Panc1 (cell line): ENCODE results near the gene AGPAT4.
"Not testable (repeated sequence)": the region's sequence is repeated elsewhere in the genome, so short reads cannot be mapped to it uniquely, and the experiment has no call there.

ENCODE experiments used
- POLR2AphosphoS5 ChIP-seq: IDR thresholded peaks from 2 replicates; pipeline ENCODE4 v1.6.1; 2012; ENCODE audit warnings: mild to moderate bottlenecking, low read depth, low read length, moderate library complexity
- SIN3A ChIP-seq: IDR thresholded peaks from 2 replicates; pipeline ENCODE4 v1.6.1; 2012; ENCODE audit warnings: low read depth, mild to moderate bottlenecking, low read length, moderate library complexity, borderline replicate concordance; ENCODE audit not compliant: insufficient read depth
- TF ChIP-seq, protein P1 (sequence below): fragments of 450-650 bp; IDR thresholded peaks from 2 replicates; pipeline ENCODE4 v1.5.1; 2017; ENCODE audit warnings: mild to moderate bottlenecking
- TF ChIP-seq, protein P2 (sequence below), 2 experiments: IDR thresholded peaks; 2 replicates each; pipeline ENCODE4 v1.6.1; 2011 to 2012; ENCODE audit warnings: low read depth in 2 of 2, control low read depth in 1 of 2, low read length in 1 of 2, mild to moderate bottlenecking in 1 of 2, moderate library complexity in 1 of 2; ENCODE audit not compliant: insufficient read depth in 1 of 2

DNA sequence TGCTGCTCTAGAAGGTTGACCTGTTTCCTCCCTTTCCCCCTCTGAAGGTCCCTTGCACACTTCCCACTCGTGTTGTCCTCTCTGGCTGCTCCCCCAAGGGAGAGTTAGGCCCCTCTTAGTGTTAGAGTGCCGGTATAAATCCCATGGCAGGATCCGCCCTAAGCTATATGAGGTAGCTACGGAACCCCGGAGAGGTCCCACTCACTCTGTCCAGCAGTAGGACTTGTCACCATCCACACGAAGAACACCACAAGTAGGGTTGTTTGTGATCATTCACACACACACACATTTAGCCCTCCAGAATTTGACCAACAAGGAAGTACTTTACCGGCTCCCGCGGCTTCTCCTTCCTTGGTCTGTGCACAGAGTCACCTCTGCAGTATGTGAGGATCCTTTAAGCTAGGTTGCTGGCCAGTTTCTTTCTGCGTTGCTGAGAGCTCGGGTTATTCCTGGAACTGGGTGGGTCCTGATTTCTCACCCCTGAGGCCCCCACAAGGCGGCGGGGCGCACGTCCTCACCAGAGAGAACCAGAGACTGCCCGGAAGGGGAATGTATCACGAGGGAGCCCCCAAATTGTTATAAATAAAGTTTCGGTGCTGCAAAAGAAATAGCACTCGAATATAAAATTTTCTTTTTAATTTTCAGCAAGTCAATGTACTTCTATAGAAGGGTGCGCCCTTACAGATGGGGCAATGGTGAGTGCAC, 40.8 kb upstream of the AGPAT4 start:
- TF ChIP-seq, protein P1, sequence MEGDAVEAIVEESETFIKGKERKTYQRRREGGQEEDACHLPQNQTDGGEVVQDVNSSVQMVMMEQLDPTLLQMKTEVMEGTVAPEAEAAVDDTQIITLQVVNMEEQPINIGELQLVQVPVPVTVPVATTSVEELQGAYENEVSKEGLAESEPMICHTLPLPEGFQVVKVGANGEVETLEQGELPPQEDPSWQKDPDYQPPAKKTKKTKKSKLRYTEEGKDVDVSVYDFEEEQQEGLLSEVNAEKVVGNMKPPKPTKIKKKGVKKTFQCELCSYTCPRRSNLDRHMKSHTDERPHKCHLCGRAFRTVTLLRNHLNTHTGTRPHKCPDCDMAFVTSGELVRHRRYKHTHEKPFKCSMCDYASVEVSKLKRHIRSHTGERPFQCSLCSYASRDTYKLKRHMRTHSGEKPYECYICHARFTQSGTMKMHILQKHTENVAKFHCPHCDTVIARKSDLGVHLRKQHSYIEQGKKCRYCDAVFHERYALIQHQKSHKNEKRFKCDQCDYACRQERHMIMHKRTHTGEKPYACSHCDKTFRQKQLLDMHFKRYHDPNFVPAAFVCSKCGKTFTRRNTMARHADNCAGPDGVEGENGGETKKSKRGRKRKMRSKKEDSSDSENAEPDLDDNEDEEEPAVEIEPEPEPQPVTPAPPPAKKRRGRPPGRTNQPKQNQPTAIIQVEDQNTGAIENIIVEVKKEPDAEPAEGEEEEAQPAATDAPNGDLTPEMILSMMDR = not testable (repeated sequence)
- TF ChIP-seq, protein P2, sequence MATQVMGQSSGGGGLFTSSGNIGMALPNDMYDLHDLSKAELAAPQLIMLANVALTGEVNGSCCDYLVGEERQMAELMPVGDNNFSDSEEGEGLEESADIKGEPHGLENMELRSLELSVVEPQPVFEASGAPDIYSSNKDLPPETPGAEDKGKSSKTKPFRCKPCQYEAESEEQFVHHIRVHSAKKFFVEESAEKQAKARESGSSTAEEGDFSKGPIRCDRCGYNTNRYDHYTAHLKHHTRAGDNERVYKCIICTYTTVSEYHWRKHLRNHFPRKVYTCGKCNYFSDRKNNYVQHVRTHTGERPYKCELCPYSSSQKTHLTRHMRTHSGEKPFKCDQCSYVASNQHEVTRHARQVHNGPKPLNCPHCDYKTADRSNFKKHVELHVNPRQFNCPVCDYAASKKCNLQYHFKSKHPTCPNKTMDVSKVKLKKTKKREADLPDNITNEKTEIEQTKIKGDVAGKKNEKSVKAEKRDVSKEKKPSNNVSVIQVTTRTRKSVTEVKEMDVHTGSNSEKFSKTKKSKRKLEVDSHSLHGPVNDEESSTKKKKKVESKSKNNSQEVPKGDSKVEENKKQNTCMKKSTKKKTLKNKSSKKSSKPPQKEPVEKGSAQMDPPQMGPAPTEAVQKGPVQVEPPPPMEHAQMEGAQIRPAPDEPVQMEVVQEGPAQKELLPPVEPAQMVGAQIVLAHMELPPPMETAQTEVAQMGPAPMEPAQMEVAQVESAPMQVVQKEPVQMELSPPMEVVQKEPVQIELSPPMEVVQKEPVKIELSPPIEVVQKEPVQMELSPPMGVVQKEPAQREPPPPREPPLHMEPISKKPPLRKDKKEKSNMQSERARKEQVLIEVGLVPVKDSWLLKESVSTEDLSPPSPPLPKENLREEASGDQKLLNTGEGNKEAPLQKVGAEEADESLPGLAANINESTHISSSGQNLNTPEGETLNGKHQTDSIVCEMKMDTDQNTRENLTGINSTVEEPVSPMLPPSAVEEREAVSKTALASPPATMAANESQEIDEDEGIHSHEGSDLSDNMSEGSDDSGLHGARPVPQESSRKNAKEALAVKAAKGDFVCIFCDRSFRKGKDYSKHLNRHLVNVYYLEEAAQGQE (IDR thresholded peaks at IDR 0.05; ENCODE audit: insufficient read depth in 1 of 2, low read depth in 2 of 2, low read length in 1 of 2) = not testable (repeated sequence)
- TF ChIP-seq POLR2AphosphoS5, SIN3A: not testable (repeated sequence)
